GM12874 (cell line): Measurements from ENCODE around the gene PDCD11.

Experiments
- CTCF ChIP-seq: IDR thresholded peaks from 2 replicates; pipeline ENCODE4 v1.5.1; 2011; ENCODE audit warnings: low read depth, mild to moderate bottlenecking, control low read depth, low read length, moderate library complexity; ENCODE audit not compliant: insufficient read depth

PDCD11 gene

GRCh38 chr10:103396067-103396788 lies at the start of gene PDCD11, which contains the start of gene ATP5MK:
PDCD11 (plus strand) TSS chr10:103396626; CDS start chr10:103398427, 1,801 bp downstream.
ATP5MK (minus strand) TSS chr10:103396475; CDS start chr10:103392457, 4,018 bp downstream.
- TF ChIP-seq CTCF = peak; percentile 23; the same call in 1 of the 2 replicates

GRCh38 chr10:103350175-103350516 lies 46.3 kb upstream of the PDCD11 start:
- TF ChIP-seq CTCF = no peak

GRCh38 chr10:103350517-103351260 lies 45.7 kb upstream of the PDCD11 start, which contains the start of gene PCGF6:
PCGF6 (minus strand) TSS chr10:103351140; CDS start chr10:103351066, 74 bp downstream.
- TF ChIP-seq CTCF = 0 out of 2 replicates have a peak, but pooled peaks have one; percentile 2

- no peak for TF ChIP-seq CTCF
Observed at GRCh38 chr10:103353281-103353680, 43.1 kb upstream of the PDCD11 start.

GRCh38 chr10:103355906-103356599 lies 40.4 kb upstream of the PDCD11 start:
- no peak for TF ChIP-seq CTCF

GRCh38 chr10:103367379-103367781 lies 29.0 kb upstream of the PDCD11 start:
- TF ChIP-seq CTCF = no peak
